Neutrophil (primary cell): ENCODE results near the gene BRS3.

Experiments
- H3K27ac ChIP-seq: fragments of 200-600 bp; sonication (generic); 2 replicates; pipeline ENCODE4 v1.5.1; 2016; ENCODE audit warnings: mild to moderate bottlenecking, moderate library complexity
- H3K27me3 ChIP-seq: fragments of 200-600 bp; sonication (generic); 2 replicates; pipeline ENCODE4 v1.6.0; 2016; ENCODE audit warnings: mild to moderate bottlenecking
- H3K36me3 ChIP-seq: fragments of 200-600 bp; sonication (generic); 2 replicates; pipeline ENCODE4 v1.5.1; 2017
- H3K4me1 ChIP-seq, 2 experiments: fragments of 200-600 bp in 1 of 2; sonication (generic) in 1 of 2; 1 replicate in 1 of 2; 2 replicates in 1 of 2; pipeline versions ENCODE4 v1.5.1 to v1.6.1; 2013 to 2016; ENCODE audit warnings: low read depth in 1 of 2, low read length in 1 of 2, mild to moderate bottlenecking in 1 of 2, moderate library complexity in 1 of 2; ENCODE audit not compliant: control insufficient read depth in 1 of 2, insufficient read depth in 1 of 2
- H3K4me3 ChIP-seq, 2 experiments: fragments of 200-600 bp in 1 of 2; sonication (generic) in 1 of 2; 1 replicate in 1 of 2; 2 replicates in 1 of 2; pipeline ENCODE4 v1.5.1; 2013 to 2016; ENCODE audit warnings: low read depth in 1 of 2, low read length in 1 of 2, mild to moderate bottlenecking in 1 of 2, moderate library complexity in 1 of 2
- H3K9me3 ChIP-seq: fragments of 200-600 bp; sonication (generic); 2 replicates; pipeline ENCODE4 v1.5.1; 2016
- TF ChIP-seq, protein P1 (sequence below): fragments of 200-600 bp; sonication (generic); IDR thresholded peaks from 2 replicates; pipeline ENCODE4 v1.5.1; 2016; ENCODE audit warnings: antibody characterized with exemption

BRS3 gene

DNA sequence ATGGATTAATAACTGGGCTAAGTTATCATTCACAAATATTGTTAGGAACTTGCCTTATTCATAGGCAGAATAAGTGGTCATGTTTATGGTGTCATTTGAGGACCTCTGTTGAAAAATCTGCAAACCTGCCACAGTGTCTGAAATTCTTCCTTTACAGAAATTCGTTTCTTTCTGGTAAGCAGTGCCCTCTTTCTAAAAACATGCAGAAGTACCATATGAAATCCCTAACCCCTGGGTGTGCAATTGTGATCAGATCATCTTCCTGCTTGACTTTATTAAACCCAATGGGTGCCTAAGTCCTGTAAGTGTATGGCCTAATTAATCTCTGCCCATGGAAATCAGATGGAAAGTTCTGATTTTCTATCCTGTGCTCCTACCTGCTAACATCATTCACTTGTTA, 5.3 kb downstream of the BRS3 start:
- Histone ChIP-seq H3K27me3 (no peaks in the 10 kb centered on the region), H3K27ac (no peak overlapping the region)

DNA sequence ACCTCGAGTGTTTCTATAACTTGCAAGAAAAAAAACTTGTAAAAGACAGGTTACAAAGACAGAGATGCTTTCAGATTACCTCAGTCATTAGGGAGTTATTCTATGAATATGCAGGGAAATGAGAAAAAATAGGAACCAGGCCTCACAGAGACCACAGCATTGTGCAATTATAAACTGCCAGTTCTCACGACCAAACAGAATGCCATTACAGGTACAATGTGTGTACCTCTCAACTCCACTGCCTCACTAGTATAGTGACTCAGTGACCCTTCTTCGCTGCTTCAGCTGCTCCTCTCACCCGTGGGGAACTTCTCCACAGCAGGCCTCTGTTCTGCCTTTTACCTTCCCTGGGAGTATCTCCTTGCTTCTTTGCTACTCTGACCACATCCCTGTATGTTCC, 7.3 kb downstream of the BRS3 start:
- Histone ChIP-seq H3K9me3 (no peaks in the 10 kb centered on the region), H3K36me3 (no peaks in the 10 kb centered on the region), H3K4me3 (no peak overlapping the region), H3K4me1 (peaks cover 18 to 28% of the 10 kb centered on the region in 2 experiments), H3K27me3 (no peaks in the 10 kb centered on the region), H3K27ac (peak overlapping the region; percentile 95)
- TF ChIP-seq, protein P1, sequence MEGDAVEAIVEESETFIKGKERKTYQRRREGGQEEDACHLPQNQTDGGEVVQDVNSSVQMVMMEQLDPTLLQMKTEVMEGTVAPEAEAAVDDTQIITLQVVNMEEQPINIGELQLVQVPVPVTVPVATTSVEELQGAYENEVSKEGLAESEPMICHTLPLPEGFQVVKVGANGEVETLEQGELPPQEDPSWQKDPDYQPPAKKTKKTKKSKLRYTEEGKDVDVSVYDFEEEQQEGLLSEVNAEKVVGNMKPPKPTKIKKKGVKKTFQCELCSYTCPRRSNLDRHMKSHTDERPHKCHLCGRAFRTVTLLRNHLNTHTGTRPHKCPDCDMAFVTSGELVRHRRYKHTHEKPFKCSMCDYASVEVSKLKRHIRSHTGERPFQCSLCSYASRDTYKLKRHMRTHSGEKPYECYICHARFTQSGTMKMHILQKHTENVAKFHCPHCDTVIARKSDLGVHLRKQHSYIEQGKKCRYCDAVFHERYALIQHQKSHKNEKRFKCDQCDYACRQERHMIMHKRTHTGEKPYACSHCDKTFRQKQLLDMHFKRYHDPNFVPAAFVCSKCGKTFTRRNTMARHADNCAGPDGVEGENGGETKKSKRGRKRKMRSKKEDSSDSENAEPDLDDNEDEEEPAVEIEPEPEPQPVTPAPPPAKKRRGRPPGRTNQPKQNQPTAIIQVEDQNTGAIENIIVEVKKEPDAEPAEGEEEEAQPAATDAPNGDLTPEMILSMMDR: no peak

More for the DNA sequence above, 5.3 kb downstream of the BRS3 start:
- no peaks in the 10 kb centered on the region for H3K9me3 ChIP-seq
- H3K4me3 ChIP-seq: no peak overlapping the region
- TF ChIP-seq, protein P1: no peak
- no peaks in the 10 kb centered on the region for H3K36me3 ChIP-seq
- peaks cover 14 to 23% of the 10 kb centered on the region in 2 experiments for H3K4me1 ChIP-seq

DNA sequence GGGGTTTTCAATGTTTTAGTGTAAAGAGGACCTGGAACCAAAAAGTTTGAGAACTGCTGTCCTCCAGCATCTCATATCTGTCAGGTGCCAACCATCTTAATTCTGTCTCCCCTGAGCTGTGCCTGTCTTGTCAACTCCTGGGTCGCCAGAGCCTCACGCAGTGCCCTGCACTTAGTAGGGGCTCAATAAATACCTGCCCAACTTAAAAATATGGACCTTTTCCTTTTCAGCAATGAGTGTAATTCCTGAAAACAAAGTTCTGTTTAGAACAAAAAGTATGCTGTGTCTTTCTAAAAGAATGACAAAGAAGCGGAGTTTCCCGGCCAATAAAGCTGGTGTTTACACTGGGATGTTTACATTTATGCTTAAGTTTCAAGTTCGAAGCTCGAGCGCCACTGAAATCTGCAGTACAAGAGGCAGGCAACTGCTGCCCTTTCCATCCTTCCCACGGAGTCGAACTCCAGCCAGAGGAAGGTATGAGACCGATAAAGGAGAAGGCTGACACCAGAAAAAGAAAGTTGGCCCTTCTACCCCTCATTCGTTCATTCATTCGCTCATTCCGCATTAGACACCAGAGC, 8.5 kb downstream of the BRS3 start:
- peak overlapping the region; percentile 69 to 78 for H3K4me3 ChIP-seq
- TF ChIP-seq, protein P1: no peak
- H3K27ac ChIP-seq: peak overlapping the region; percentile 95
- H3K4me1 ChIP-seq: peaks cover 18 to 28% of the 10 kb centered on the region in 2 experiments
- peaks cover 4% of the 10 kb centered on the region for H3K36me3 ChIP-seq
- no peaks in the 10 kb centered on the region for H3K9me3 ChIP-seq
- H3K27me3 ChIP-seq: no peaks in the 10 kb centered on the region

DNA sequence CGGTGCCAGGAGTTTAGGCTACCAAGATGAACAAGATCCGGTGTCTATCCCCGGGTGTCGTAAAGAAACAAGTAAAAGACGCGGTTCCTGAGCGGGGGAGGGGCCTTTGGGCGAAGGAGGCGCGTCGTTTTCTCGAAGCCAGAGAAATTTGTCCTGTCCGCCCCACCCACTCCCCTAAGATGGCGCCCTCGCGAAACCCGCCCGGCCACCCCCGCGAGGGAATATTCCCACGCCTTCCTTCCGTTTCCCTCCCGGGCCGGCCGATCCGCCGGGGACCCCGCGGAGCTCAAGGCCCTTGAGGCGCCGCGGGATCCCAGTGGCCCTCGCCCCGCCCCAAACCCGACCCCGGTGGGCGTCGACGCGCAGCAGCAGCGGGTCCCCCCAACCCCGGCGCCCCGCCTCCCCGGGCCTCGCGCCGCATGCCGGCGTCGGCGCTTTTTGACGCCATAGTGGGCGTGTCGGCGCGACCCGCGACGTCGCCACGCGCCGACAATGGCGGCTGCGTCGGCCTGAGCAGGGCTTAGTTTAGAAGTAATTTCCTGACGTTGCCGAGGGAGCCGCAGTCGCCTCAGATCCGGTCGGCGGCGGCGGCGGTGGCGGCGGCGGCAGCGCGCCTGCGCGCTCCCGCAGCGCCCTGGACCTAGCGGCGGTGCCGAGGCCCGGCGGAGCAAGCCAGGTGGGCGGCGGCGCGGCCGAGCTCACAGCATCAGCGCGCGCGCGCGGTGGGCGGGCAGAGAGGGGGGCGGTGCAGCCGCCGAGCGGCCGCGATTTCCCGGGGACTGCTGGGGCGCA, 9.2 kb downstream of the BRS3 start:
- TF ChIP-seq, protein P1: no peak
- Histone ChIP-seq H3K4me3 (peak overlapping the region; percentile 69 to 78), H3K36me3 (peaks cover 9% of the 10 kb centered on the region), H3K9me3 (no peaks in the 10 kb centered on the region), H3K27me3 (no peaks in the 10 kb centered on the region), H3K4me1 (peaks cover 18 to 28% of the 10 kb centered on the region in 2 experiments), H3K27ac (peak overlapping the region; percentile 95)

DNA sequence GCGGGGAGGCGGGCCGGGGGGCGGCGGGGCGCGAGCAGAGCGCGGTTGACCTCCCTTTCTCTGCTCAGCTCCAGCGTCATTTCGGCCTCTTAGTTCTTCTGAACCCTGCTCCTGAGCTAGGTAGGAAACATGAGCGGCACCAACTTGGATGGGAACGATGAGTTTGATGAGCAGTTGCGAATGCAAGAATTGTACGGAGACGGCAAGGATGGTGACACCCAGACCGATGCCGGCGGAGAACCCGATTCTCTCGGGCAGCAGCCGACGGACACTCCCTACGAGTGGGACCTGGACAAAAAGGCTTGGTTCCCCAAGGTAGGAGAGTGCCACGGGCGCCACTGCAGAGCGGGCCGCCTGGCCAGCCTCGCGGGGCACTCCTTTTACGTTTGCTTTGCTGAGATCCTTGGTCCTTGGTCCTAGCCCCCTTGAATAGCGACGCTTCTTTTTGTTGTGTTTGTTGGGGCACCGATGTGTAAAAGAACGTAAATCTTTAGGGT, 9.9 kb downstream of the BRS3 start, which contains the start of gene HTATSF1:
TSS of gene HTATSF1 (plus strand) at position 37 of the 497 bp plus-strand sequence. CDS start at position 130, 93 bp downstream.
- Histone ChIP-seq H3K4me1 (peaks cover 18 to 28% of the 10 kb centered on the region in 2 experiments), H3K27ac (peak within 1 kb of the TSS; percentile 95), H3K27me3 (no peaks in the 10 kb centered on the region), H3K36me3 (peaks cover 9% of the 10 kb centered on the region), H3K4me3 (peak within 1 kb of the TSS; percentile 69 to 78), H3K9me3 (no peaks in the 10 kb centered on the region)
- TF ChIP-seq, protein P1: no peak
